A549 (cell line): Measurements from ENCODE around the gene ABCF2.

Experiments used
- MAZ ChIP-seq: fragments of 150-350 bp; IDR thresholded peaks from 2 replicates; pipeline ENCODE4 v1.6.1; 2014; ENCODE audit warnings: antibody characterized with exemption, low read depth, low read length, borderline replicate concordance
- POLR2AphosphoS2 ChIP-seq: conservative IDR thresholded peaks from 2 replicates; pipeline ENCODE4 v1.6.1; 2012; ENCODE audit warnings: low read length, improper control_type of control experiment, inconsistent platforms
- RFX5 ChIP-seq: fragments of 450-650 bp; IDR thresholded peaks from 2 replicates; pipeline ENCODE4 v1.7.1; 2014; ENCODE audit warnings: antibody characterized with exemption, mild to moderate bottlenecking, moderate library complexity
- USF2 ChIP-seq: fragments of 450-650 bp; IDR thresholded peaks from 2 replicates; pipeline ENCODE4 v1.6.1; 2014; ENCODE audit warnings: antibody characterized with exemption
- TF ChIP-seq, protein P1 (sequence below): fragments of >200 bp; sonication (Bioruptor Twin); formaldehyde crosslinking; IDR thresholded peaks from 3 replicates; pipeline ENCODE4 v1.5.1; 2016
- TF ChIP-seq, protein P2 (sequence below): fragments of 200-600 bp; sonication (generic); IDR thresholded peaks from 2 replicates; pipeline ENCODE4 v1.6.1; 2016; ENCODE audit warnings: antibody characterized with exemption, mild to moderate bottlenecking, moderate library complexity

DNA sequence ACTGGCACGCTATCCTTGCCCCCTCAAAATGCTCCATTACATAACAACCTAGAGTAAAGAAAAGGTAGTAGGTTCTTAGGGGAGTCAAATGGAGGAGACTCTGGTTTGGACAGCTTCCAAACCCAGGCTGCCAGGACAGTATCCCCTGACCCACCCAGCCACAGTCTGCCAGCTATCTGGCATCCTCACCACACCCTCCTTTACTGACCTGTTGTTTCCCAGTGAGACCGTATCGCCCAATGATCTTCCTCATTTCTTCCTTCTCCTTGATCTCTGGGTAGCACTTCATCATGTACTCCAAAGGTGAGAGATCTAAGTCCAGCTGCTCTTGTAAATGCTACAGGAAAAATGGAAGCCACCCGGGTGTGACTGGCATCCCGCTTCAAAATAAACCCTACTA, 11.6 kb downstream of the ABCF2 start:
- TF ChIP-seq POLR2AphosphoS2 (no peak), USF2 (no peak), RFX5 (no peak), MAZ (no peak)
- TF ChIP-seq, protein P1, sequence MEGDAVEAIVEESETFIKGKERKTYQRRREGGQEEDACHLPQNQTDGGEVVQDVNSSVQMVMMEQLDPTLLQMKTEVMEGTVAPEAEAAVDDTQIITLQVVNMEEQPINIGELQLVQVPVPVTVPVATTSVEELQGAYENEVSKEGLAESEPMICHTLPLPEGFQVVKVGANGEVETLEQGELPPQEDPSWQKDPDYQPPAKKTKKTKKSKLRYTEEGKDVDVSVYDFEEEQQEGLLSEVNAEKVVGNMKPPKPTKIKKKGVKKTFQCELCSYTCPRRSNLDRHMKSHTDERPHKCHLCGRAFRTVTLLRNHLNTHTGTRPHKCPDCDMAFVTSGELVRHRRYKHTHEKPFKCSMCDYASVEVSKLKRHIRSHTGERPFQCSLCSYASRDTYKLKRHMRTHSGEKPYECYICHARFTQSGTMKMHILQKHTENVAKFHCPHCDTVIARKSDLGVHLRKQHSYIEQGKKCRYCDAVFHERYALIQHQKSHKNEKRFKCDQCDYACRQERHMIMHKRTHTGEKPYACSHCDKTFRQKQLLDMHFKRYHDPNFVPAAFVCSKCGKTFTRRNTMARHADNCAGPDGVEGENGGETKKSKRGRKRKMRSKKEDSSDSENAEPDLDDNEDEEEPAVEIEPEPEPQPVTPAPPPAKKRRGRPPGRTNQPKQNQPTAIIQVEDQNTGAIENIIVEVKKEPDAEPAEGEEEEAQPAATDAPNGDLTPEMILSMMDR = no peak
- TF ChIP-seq, protein P2, sequence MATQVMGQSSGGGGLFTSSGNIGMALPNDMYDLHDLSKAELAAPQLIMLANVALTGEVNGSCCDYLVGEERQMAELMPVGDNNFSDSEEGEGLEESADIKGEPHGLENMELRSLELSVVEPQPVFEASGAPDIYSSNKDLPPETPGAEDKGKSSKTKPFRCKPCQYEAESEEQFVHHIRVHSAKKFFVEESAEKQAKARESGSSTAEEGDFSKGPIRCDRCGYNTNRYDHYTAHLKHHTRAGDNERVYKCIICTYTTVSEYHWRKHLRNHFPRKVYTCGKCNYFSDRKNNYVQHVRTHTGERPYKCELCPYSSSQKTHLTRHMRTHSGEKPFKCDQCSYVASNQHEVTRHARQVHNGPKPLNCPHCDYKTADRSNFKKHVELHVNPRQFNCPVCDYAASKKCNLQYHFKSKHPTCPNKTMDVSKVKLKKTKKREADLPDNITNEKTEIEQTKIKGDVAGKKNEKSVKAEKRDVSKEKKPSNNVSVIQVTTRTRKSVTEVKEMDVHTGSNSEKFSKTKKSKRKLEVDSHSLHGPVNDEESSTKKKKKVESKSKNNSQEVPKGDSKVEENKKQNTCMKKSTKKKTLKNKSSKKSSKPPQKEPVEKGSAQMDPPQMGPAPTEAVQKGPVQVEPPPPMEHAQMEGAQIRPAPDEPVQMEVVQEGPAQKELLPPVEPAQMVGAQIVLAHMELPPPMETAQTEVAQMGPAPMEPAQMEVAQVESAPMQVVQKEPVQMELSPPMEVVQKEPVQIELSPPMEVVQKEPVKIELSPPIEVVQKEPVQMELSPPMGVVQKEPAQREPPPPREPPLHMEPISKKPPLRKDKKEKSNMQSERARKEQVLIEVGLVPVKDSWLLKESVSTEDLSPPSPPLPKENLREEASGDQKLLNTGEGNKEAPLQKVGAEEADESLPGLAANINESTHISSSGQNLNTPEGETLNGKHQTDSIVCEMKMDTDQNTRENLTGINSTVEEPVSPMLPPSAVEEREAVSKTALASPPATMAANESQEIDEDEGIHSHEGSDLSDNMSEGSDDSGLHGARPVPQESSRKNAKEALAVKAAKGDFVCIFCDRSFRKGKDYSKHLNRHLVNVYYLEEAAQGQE = no peak
